ENCODE data around the gene FGF10. TPM values are rescaled to one million over a fixed set of nuclear protein-coding genes. Genes with fewer than 3 reads are reported as not detected.
A peak's percentile ranks its signal among the peaks of the same experiment; 100 is the strongest.

Gene FGF10
- polyA plus RNA-seq, 3 donors, result not detected

DNA sequence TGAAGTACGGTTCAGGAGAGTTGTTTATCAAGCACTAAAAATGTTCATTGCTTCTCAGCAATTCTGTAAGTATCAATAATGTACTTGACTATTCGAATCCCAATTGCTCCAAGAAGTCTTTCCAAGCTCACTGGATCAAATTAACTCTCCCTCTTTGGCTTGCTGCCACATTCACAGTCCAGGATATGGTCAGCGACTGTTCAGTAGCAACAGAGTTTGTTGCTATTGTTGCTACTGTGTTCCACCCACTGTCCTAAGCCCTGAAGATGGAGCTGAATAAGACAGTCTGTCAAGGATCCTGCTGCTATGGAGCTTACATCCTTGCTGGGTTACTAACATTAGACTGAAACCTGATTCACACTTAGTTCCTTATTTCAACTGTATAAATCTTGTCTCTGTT lies 110.8 kb downstream of the FGF10 start:
- Mint-ChIP-seq H3K4me1 (no peaks in the 10 kb centered on the region), H3K36me3 (no peaks in the 10 kb centered on the region), H3K9me3 (peaks cover 0 to 5% (median 0%) of the 10 kb centered on the region in 7 donors), H3K27me3 (ENCODE audit: low read depth in 3 of 3) (no peaks in the 10 kb centered on the region), H3K27ac (peak overlapping the region in 1 of 7 donors; percentile 37), H3K4me3 (no peak overlapping the region)
- Histone ChIP-seq H3K4me3 (replicated peaks in 1 of 3; ENCODE audit: low read depth in 2 of 3, low read length in 3 of 3) (no peak overlapping the region), H3K4me1 (ENCODE audit: control insufficient read depth in 1 of 2, insufficient read depth in 2 of 2, low read length in 2 of 2) (no peaks in the 10 kb centered on the region), H3K27me3 (ENCODE audit: control insufficient read depth in 2 of 2, insufficient read depth in 2 of 2, low read length in 2 of 2) (no peaks in the 10 kb centered on the region), H3K9me3 (replicated peaks in 1 of 2; ENCODE audit: control insufficient read depth in 1 of 2, insufficient read depth in 1 of 2, low read length in 2 of 2) (no peaks in the 10 kb centered on the region), H3K79me2 (ENCODE audit: insufficient read depth, low read length) (no peaks in the 10 kb centered on the region), H3K4me2 (replicated peaks; ENCODE audit: extremely low read depth, low read length, poor library complexity, severe bottlenecking) (no peak overlapping the region), H3K27ac (ENCODE audit: low read depth in 1 of 2, low read length in 2 of 2) (no peak overlapping the region), H3K36me3 (replicated peaks in 1 of 2; ENCODE audit: control insufficient read depth in 1 of 2, insufficient read depth in 2 of 2, low read length in 2 of 2) (no peaks in the 10 kb centered on the region), H4K20me1 (ENCODE audit: insufficient read depth, low read length) (no peaks in the 10 kb centered on the region), H2AFZ (ENCODE audit: insufficient read depth, low read depth, low read length, poor library complexity, severe bottlenecking) (no peak overlapping the region), H3K9ac (ENCODE audit: insufficient read depth, low read length, poor library complexity, severe bottlenecking) (no peak overlapping the region)
- WGBS (ENCODE audit: insufficient coverage), result 80% methylated on average over 1 of the region's 3 CpGs
- TF ChIP-seq, protein P1, sequence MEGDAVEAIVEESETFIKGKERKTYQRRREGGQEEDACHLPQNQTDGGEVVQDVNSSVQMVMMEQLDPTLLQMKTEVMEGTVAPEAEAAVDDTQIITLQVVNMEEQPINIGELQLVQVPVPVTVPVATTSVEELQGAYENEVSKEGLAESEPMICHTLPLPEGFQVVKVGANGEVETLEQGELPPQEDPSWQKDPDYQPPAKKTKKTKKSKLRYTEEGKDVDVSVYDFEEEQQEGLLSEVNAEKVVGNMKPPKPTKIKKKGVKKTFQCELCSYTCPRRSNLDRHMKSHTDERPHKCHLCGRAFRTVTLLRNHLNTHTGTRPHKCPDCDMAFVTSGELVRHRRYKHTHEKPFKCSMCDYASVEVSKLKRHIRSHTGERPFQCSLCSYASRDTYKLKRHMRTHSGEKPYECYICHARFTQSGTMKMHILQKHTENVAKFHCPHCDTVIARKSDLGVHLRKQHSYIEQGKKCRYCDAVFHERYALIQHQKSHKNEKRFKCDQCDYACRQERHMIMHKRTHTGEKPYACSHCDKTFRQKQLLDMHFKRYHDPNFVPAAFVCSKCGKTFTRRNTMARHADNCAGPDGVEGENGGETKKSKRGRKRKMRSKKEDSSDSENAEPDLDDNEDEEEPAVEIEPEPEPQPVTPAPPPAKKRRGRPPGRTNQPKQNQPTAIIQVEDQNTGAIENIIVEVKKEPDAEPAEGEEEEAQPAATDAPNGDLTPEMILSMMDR (IDR thresholded peaks at IDR 0.05), result no peak
- intact Hi-C loops (cut with micrococcal nuclease), result no loop called here
- DNase-seq, result no peak

DNA sequence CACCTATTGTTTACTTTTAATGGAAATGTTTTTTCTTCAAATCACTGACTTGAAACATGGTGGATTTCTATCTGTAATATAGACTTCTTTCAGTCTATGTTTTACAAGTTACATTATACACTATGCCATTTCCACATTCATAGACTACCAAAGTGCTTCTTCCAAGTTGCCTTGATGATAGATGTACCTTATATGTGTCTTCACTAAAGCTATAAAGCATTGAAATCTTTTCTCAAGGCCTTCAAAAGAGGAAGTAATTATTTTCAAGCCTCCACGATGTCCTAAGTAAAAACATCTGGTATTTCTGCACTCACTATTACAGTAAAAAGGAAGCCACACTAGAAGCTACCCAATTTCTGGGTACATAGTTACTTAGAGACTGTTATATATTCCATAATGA lies 113.3 kb downstream of the FGF10 start:
- Histone ChIP-seq H3K4me2 (replicated peaks; ENCODE audit: extremely low read depth, low read length, poor library complexity, severe bottlenecking) (no peak overlapping the region), H3K4me1 (ENCODE audit: control insufficient read depth in 1 of 2, insufficient read depth in 2 of 2, low read length in 2 of 2) (no peaks in the 10 kb centered on the region), H2AFZ (ENCODE audit: insufficient read depth, low read depth, low read length, poor library complexity, severe bottlenecking) (no peak overlapping the region), H3K9ac (ENCODE audit: insufficient read depth, low read length, poor library complexity, severe bottlenecking) (no peak overlapping the region), H4K20me1 (ENCODE audit: insufficient read depth, low read length) (no peaks in the 10 kb centered on the region), H3K9me3 (replicated peaks in 1 of 2; ENCODE audit: control insufficient read depth in 1 of 2, insufficient read depth in 1 of 2, low read length in 2 of 2) (no peaks in the 10 kb centered on the region), H3K27ac (ENCODE audit: low read depth in 1 of 2, low read length in 2 of 2) (no peak overlapping the region), H3K27me3 (ENCODE audit: control insufficient read depth in 2 of 2, insufficient read depth in 2 of 2, low read length in 2 of 2) (no peaks in the 10 kb centered on the region), H3K36me3 (replicated peaks in 1 of 2; ENCODE audit: control insufficient read depth in 1 of 2, insufficient read depth in 2 of 2, low read length in 2 of 2) (no peaks in the 10 kb centered on the region), H3K4me3 (replicated peaks in 1 of 3; ENCODE audit: low read depth in 2 of 3, low read length in 3 of 3) (no peak overlapping the region), H3K79me2 (ENCODE audit: insufficient read depth, low read length) (no peaks in the 10 kb centered on the region)
- DNase-seq, result no peak
- no peak overlapping the region for H3K27ac Mint-ChIP-seq
- TF ChIP-seq, protein P1 (IDR thresholded peaks at IDR 0.05), result no peak
- H3K36me3 Mint-ChIP-seq, result no peaks in the 10 kb centered on the region
- H3K4me1 Mint-ChIP-seq, result no peaks in the 10 kb centered on the region
- H3K4me3 Mint-ChIP-seq, result no peak overlapping the region
- intact Hi-C loops (cut with micrococcal nuclease), result no loop called here
- no CpG with 5 or more reads among the region's 1 CpG for WGBS (ENCODE audit: insufficient coverage)
- H3K27me3 Mint-ChIP-seq (ENCODE audit: low read depth in 3 of 3), result no peaks in the 10 kb centered on the region
- H3K9me3 Mint-ChIP-seq, result peaks cover 0 to 5% (median 0%) of the 10 kb centered on the region in 7 donors
